UCSD-AML1 (cell line): ENCODE results near the gene ZNF564.
A peak's percentile ranks its signal among the peaks of the same experiment; 100 is the strongest.
"Not testable (repeated sequence)": the region's sequence is repeated elsewhere in the genome, so short reads cannot be mapped to it uniquely, and the experiment has no call there.

ENCODE experiments used
- DNase-seq: peaks from one replicate; lab custom pipeline; 2025; ENCODE audit not compliant: unreplicated experiment; lab: John Stamatoyannopoulos, UW

The ZNF564 gene

DNA sequence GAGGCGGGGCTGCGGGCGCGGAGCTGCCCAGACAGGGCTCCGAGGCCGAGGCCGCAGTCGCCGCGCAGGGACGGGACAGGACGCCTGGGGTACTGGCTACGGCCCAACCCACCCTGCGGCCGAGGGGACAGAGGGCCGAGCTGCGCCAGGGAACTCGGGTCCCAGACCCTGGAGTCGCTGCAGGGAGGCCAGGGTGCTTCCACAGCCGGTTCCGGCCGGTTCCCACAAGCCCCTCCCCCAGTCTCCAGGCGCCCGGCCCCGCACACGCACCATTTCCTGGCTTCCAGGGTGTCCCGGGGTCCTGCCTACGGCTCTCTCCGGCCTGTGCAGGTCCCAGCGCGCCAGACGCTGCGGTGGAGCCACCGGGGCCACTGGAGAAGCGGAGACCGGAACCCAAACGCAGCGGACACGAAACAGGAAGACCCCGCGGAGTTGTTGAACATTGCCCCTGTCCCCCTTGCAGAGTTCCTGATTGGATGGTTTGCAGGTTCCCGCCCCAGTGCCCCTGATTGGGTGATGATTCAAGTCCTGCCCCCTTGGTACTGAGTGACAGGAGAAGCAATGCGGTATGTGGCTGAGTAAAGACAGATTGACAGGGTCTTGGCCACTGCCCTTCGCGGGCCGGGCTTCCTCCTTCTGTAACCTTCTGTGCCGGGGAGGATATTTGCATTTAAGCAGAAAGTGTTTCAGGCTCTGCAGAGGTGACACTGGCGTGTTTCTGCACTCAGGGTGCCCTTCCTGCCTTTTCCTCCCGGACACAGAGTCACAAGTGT lies at the start of gene ZNF564:
ZNF564 (minus strand) TSS at position 423 of the 773 bp plus-strand sequence; CDS start at position 273, 150 bp downstream.
- DNase-seq, result peak; percentile 94

DNA sequence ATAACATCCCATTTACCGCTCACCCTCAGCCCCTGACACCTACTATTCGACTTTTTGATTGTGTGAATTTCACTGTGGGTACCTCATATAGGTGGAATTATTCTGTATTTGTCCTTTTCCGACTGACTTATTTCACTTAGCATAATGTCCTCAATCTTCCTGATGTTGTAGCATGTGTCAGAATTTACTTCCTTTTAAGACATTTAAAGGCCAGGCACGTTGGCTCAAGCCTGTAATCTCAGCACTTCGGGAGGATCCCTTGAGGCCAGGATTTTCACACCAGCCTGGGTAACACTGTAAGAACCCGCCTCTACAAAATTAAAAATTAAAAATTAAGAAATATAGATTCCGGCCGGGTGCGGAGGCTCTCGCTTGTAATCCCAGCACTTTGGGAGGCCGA lies 46.3 kb upstream of the ZNF564 start:
- no peak for DNase-seq

DNA sequence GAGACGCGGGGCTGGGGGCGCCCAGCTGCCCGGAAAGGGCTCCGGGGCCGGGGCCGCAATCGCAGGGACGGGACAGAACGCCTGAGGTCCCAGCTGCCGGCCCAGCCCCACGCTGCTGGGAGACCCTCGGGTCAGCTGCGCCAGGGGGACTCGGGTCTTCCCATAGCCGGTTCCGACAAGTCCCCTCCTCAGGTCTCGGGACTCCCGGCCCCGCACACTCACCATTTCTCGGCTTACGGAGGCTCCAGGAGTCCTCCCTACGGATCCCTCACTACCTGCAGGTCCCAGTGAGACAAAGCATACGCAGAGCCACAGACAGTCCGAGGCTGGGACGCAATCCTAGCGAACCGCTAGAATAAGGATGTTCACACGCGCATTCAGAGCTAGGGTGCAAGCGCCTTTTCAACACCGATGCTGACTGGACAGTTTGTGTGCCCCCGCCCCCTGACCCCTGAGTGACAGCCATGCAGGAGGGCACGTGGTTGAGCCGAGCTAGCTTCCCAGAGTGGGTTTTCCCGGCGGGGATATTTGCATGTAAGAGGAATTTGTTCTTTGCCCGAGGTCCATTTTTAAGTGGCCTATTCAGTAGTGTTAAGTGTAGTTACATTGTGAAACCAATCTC lies 45.8 kb upstream of the ZNF564 start:
- no peak for DNase-seq

DNA sequence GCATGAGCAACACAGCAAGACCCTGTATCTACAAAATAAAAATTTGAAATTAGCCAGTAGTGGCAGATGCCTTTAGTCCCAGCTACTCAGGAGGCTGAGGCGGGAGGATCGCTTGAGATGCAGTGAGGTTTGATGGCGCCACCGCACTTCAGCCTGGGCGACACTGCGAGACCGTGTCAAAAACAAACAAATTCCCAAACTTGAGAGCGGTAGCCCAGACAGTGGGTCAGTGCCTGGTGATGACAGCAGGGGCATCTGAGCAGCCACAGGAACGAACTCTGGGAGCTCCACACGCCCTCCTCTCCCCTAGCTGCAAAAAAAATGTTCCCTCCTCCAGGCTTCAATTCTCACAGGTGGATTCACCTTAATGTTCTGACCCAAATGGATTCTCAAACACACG lies 45.2 kb upstream of the ZNF564 start:
- no peak for DNase-seq

DNA sequence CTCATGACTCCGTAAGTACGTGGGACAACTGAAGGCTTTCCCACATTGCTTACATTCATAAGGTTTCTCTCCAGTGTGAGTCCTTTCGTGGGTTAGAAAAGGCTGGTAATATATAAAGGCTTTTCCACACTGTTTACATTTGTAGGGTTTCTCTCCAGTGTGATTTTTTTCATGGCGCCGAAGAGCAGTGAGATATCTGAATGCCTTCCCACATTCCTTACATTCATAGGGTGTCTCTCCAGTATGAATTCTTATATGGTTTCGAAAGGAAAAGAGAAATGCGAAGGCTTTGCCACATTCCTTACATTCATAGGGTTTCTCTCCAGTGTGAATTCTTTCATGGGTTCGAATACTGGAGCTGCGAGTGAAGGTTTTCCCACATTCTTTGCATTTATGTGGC lies 29.8 kb upstream of the ZNF564 start:
- no peak for DNase-seq

DNA sequence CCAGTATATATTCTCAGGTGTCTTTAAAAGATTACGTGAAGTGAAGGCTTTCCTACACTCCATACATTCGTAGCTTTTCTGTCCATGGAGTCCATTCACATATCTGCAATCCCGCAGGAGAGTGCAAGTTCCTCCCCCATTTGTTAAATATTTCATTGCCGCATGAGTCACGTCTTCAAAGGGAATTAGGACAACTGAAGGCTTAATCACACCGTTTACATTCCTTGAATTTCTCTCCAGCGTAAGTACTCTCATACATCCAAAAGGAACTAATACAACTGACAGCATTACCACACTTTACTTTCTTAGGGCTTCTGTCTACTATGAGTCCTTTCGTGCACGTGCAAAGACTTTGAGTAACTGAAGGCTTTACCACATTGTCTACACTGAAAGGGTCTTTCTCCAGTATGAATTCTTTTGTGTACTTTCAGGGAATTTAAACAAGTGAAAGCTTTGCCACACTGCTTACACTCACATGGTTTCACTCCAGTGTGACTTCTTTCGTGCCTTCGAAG lies 29.0 kb upstream of the ZNF564 start:
- DNase-seq, result no peak

DNA sequence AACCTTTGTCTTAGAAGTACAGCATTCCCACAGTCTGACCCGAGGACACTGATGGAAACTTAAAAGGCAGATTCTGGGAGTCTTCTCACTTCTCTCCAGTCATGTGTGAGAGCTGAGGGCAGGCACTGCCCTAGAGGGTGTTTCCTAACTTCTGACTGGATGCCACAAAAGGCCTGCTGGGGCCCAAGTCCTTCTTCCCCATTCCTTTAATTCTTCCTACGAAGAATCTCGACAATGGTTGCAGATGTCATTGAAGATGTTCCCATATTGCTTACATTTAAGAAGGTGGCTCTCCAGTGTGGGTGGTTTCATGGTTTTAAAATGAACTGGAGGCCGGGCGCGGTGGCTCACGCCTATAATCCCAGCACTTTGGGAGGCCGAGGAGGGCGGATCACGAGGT lies 27.4 kb upstream of the ZNF564 start:
- DNase-seq, result no peak

DNA sequence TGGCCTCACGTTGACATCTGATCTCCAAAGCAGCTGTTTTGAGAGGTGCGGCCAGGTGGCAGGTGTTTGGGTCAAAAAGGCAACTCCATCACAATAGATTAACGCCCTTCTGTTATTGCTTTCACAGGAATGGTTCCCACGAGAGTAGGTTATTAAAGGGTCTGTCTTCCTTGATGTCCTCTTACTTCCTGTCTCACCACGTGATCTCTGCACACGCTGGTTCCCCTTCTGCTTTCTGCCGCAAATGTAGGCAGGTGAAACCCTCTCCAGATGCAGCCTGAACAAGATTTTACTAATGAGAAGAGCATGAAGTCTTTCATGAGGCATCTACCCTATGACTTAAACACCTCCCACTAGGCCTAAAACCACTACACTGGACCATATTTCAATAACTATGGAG lies 22.8 kb upstream of the ZNF564 start:
- no peak for DNase-seq

DNA sequence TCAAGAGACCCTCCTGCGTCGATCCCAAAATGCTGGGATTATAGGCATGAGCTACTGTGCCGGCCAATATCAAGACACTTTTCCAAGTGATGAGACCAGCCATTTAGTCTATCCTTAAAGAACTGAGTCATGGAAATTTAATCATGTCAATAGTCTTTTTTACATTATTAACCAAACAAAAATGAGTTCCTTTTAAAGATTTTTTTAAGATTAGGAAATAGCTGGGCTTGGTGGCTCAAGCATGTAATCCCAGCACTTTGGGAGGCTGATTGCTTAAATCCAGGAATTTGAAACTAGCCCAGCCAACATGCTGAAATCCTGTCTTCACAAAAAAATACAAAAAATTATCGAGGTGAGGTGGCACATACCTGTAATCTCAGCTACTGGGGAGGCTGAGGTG lies 16.7 kb upstream of the ZNF564 start:
- DNase-seq, result no peak

DNA sequence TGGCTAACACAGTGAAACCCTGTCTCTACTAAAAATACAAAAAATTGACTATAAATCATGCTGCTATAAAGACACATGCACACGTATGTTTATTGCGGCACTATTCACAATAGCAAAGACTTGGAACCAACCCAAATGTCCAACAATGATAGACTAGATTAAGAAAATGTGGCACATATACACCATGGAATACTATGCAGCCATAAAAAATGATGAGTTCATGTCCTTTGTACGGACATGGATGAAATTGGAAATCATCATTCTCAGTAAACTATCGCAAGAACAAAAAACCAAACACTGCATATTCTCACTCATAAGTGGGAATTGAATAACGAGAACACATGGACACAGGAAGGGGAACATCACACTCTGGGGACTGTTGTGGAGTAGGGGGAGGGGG lies 15.1 kb upstream of the ZNF564 start:
- not testable (repeated sequence) for DNase-seq

DNA sequence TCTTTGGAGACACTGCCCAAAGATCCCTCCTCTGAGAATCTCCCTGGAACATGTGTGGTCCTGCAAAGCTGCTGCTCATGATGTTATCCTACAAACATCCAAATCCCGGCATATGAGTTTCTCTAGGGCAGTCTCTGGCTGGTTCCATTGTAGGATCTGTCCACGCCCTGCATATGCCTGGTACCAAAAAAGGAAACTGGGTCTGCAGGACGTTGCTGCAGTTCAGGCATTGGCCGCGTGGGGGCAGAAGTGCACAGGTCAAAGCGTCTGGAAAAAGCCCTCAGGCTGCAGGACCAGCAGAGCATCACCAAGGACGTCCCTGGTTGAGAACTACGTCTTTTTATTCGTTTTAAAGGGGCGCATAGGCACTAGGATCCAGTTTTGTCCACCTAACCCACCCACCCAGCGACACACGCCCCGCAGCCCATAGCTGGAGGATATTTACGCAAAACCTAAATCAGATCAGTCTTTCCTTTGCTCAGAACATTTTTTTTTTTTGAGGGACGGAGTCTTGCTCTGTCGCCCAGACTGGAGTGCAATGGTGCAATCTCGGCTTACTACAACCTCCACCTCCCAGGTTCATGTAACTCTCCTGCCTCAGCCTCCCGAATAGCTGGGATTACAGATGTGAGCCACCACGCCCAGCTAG lies 12.9 kb upstream of the ZNF564 start:
- DNase-seq, result peak; percentile 88

DNA sequence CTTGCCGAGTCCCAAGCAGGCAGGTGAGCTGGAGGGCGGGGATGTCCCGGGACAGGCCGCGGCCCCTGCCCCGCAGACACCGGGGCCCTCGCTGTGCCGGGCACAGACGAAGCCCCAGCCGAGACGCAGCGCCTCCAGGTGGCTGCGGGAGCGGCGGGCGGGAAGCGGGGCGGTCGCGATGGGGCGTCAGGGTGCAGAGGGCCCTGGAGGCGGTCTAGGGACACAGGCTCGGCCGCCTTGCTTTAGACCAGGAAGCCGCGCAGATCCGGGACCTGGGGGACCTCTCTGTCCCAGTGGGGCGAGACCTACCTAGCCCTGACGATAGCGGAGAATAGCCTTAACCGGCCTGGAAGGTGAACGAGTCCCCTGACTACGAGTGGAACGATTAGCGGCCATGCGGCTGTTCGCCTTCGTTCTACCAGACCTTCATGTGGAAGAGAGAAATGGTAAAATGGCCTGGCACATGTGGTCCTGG lies 4.2 kb upstream of the ZNF564 start:
- DNase-seq, result no peak

DNA sequence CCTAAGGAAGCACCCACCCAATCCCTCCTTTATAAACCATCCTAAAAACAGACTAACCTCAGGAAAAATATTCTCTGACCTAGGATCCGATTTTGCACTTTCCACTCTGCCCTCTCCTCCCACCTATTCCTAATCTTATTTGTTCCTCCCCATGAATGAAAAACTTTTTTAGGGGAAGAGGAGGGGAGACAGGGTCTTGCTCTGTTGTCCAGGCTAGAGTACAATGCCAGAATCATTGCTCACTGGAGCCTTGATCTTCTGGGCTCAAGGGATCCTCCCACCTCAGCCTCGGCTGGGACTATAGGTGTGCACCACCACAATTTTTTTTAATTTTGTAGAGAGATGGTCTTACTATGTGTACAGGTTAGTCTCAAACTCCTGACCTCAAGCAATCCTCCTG lies 4.4 kb downstream of the ZNF564 start:
- no peak for DNase-seq

DNA sequence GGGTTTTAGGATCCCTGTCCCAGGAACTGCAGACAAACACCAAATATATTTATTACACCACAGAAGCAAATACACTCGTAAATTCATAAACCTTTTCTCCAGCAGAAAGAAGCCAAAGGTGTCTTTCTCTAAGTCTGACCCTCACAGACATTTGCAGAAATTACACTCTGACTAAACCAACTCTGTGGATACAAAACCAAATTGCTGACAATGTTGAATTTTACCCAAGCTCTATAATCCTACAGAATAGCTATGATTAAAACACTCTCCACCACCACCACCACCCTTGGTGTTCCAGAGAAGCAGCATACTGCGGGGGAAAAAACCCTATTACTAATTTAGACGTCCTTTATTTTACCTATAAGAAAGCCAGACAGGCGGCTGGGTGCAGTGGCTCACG lies 5.2 kb downstream of the ZNF564 start:
- DNase-seq, result no peak

DNA sequence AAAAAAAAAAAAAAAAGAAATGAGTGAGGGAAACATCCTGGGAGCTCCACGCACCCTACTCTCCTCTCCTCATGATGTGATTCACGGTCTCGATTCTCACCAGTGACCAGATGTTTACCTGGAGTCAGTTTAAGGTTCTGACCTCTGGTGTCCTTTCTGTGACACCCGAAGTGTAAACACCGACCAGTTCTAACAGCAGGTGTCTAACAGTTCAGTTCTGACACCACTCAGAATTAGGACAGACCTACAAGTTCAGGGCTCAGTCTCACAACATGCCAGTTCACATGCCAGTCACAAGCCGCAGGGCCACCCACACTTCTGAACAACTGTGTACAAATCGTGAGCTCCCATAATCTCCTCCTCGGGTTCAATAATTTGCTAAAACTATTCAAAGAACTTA lies 6.0 kb downstream of the ZNF564 start:
- no peak for DNase-seq

DNA sequence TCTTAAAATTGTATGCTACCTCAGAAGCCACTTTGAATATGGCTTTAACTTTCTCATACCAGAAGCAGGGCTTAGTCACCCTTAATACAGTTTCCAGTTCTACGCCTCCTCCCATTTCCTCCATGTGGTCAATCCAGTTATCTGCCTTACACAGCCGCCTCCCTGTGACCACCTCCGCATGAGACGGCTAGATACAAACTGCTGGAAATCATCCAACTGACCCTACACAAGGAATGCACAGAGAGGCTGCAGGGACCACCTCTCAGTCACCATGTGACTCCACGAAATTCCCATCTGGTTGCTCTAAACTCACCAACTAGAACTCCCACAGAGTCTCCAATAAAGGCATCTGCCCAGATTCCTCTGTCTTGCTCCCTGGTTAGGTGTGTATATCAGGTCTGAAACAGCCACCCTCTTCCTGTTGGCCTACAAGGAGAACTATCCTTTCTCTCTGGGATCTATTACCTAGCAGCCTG lies 6.8 kb downstream of the ZNF564 start:
- DNase-seq, result peak; percentile 65

DNA sequence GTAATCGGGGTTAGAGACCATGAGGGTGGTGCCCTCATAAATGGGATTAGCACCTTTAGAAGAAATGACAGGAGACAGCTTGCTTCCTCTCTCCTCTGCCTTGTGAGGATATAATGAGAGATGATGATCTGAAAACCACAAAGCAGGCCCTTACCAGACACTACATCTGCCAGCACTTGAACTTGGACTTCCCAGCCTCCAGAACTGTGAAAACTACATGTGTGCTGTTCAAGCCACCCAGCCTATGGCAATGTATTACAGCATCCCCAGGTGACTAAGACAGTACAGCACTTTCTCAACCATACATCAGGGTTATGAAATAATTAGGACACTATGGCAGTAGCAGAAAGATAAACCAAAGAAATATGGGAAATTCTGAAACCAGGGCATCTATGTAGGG lies 7.4 kb downstream of the ZNF564 start:
- no peak for DNase-seq

DNA sequence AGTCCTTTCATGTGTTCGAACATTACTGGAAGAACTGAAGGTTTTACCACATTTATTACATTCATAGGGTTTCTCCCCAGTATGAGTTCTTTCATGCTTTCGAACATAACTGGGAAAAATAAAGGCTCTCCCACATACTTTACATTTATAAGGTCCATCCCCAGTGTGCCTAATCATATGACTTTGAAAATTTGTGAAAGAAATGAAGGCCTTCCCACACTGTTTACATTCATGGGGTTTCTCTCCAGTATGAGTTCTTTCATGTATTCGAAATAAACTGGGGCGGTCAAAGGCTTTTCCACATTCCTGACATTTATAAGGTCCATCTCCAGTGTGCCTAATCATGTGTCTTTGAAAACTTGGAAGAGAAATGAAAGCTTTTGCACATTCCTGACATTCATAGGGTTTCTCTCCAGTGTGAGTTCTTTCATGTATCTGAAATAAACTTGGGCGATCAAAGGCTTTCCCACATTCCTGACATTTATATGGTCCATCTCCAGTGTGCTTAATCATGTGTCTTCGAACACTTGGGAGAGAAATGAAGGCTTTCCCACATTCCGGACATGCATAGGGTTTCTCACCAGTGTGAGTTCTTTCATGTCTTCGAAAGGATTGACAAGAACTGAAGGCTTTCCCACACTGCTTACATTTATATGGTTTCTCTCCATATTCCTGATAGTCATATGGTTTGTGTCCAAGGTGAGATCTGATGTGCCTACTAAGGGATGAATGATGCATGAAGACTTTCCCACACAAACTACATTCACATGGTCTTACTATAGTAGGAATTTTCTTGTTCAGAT lies 24.0 kb downstream of the ZNF564 start:
- DNase-seq, result no peak

DNA sequence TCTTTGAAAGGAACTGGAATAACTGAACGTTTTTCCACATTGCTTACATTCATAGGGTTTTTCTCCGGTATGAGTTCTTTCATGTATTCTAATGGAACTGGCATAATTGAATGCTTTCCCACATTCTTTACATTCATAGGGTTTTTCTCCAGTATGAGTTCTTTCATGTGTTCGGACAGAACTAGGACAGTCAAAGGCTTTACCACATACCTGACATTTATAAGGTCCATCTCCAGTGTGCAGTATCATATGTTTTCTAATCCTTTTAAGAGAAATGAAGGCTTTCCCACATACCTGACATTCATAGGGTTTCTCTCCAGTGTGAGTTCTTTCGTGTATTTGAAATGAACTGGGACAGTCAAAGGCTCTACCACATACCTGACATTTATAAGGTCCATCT lies 24.7 kb downstream of the ZNF564 start:
- no peak for DNase-seq

DNA sequence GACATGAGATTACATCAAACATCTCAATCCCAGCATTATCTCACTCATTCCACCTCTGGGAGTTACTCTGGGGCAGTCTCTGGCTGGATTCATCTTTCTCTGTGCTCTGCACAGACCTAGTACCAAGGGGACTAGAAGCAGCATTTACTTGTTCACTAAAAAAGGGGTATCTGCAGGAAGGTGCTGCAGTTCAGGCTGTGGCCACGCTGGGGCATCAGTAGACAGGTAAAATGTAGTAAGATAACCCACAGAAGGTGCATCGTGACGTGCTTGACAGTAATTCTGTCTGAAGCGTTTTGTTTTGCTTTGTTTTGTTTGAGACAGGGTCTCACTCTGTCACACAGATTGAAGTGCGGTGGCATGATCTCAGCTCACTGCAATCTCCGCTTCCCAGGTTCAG lies 29.3 kb downstream of the ZNF564 start:
- DNase-seq, result no peak

DNA sequence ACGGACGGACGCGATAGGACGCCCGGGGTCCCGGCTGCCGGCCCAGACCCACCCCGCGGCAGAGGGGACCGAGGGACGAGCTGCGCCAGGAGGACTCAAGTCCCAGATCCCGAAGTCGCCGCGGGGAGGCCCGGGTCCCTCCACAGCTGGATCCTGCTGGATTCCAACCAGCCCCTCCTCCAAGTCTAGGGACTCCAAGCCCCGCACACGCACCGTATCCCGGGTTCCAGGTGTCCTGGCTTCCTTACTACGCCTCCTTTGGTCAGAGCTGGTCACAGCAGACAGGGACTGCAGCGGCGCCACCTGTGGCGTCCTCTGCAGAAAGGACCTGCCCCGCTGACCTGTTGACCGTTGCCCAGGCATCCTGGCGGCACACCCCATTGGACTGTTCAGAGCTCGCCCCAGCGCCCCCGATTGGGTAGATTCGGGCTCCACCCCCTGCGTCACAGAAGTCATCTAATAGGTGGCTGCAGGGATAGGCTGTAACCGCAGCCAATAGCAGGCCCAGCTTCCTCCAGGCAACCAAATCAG lies 37.7 kb downstream of the ZNF564 start:
- no peak for DNase-seq
